K562 (cell line): ENCODE data around the gene SP2. TPM values are rescaled to one million over a fixed set of nuclear protein-coding genes. Genes with fewer than 3 reads are reported as not detected.

Experiments used
- ATAC-seq: fragments of 200-7000 bp; cut with Tn5 transposase; 3 replicates; pipeline ENCODE4 v1.9.1; 2020; ENCODE audit warnings: moderate library complexity
- BruUV-seq: library from RNA; stranded (reverse); fragments of 400-500 nt; replicated peaks from 2 replicates; lab custom pipeline; 2021; lab: Mats Ljungman, UMichigan
- CTCF ChIA-PET: fragments of 300-600 bp; formaldehyde crosslinking; extraction: SDS; loops from one replicate; lab custom pipeline; 2021; ENCODE audit warnings: low intra/inter-chr PET ratio; lab: Yijun Ruan, JAX
- POLR2A ChIA-PET: fragments of 300-600, 350-650 bp; sonication (Branson Sonifier 250); formaldehyde crosslinking; extraction: SDS; loops from one replicate; lab custom pipeline; 2021; ENCODE audit warnings: antibody characterized with exemption, inconsistent platforms; lab: Yijun Ruan, JAX
- DNase-seq, 4 experiments: peaks; one replicate each; pipeline versions ENCODE4 v3.0.0 to v3.0.0-alpha.2; 2011 to 2018; ENCODE audit warnings: low spot score in 3 of 4, mixed read lengths in 3 of 4; ENCODE audit errors: extremely low read depth in 1 of 4
- FAIRE-seq: peaks from 2 replicates; lab custom pipeline; 2011; peaks lifted over from hg19 to GRCh38; lab: Jason Lieb, UNC
- H2AFZ ChIP-seq: 2 replicates; pipeline ENCODE4 v1.6.0; 2011; ENCODE audit warnings: low read depth, low read length, control low read depth, inconsistent platforms
- H3K27ac ChIP-seq: fragments of 200-600 bp; 3 replicates; pipeline ENCODE4 v1.8.0; 2011; ENCODE audit warnings: low read depth, mild to moderate bottlenecking, control low read depth, inconsistent platforms, low read length, moderate library complexity, mixed read lengths; ENCODE audit errors: extremely low read depth
- H3K27me3 ChIP-seq, 2 experiments: fragments of 300-600 bp in 1 of 2; 2 replicates in 1 of 2; 3 replicates in 1 of 2; pipeline versions ENCODE4 v1.6.0 to v1.8.0; 2011; ENCODE audit warnings: inconsistent platforms in 2 of 2, low read length in 2 of 2, mild to moderate bottlenecking in 1 of 2, mixed read lengths in 1 of 2, moderate library complexity in 1 of 2; ENCODE audit not compliant: control insufficient read depth in 2 of 2, insufficient read depth in 2 of 2
- H3K36me3 ChIP-seq: fragments of 300-600 bp; 3 replicates; pipeline ENCODE4 v1.8.0; 2011; ENCODE audit warnings: mild to moderate bottlenecking, low read length, inconsistent platforms; ENCODE audit not compliant: control insufficient read depth, insufficient read depth
- H3K4me1 ChIP-seq, 2 experiments: fragments of 200-600 bp in 1 of 2; replicated peaks in 1 of 2; 2 replicates in 1 of 2; 3 replicates in 1 of 2; pipeline versions ENCODE4 v1.5.1 to v1.8.0; 2011; ENCODE audit warnings: inconsistent platforms in 2 of 2, low read length in 2 of 2, mild to moderate bottlenecking in 1 of 2, mixed read lengths in 1 of 2, moderate library complexity in 1 of 2; ENCODE audit not compliant: control insufficient read depth in 2 of 2, insufficient read depth in 2 of 2
- H3K4me2 ChIP-seq: 2 replicates; pipeline ENCODE4 v1.6.1; 2011; ENCODE audit warnings: low read length, control low read depth, inconsistent platforms, mixed read lengths; ENCODE audit not compliant: insufficient read depth
- H3K4me3 ChIP-seq: fragments of 200-600 bp; sonication (generic), shearing (Covaris generic); 2 replicates; pipeline ENCODE4 v1.5.1; 2016; ENCODE audit warnings: control low read depth, inconsistent platforms
- H3K79me2 ChIP-seq: fragments of 200-600 bp; 3 replicates; pipeline ENCODE4 v1.8.0; 2011; ENCODE audit warnings: low read length, inconsistent platforms; ENCODE audit not compliant: control insufficient read depth, insufficient read depth
- H3K9ac ChIP-seq, 2 experiments: 2 replicates each; pipeline versions ENCODE4 v1.6.0 to v1.6.1; 2011; ENCODE audit warnings: low read depth in 2 of 2, low read length in 2 of 2, control low read depth in 1 of 2, inconsistent platforms in 1 of 2, mild to moderate bottlenecking in 1 of 2, mixed read lengths in 1 of 2; ENCODE audit not compliant: insufficient read depth in 1 of 2
- H3K9me1 ChIP-seq: one replicate; pipeline ENCODE4 v1.6.0; 2011; ENCODE audit warnings: inconsistent platforms, mild to moderate bottlenecking, low read length, moderate library complexity; ENCODE audit not compliant: control insufficient read depth, insufficient read depth
- H3K9me3 ChIP-seq: replicated peaks from 2 replicates; pipeline ENCODE4 v1.5.1; 2011; ENCODE audit warnings: low read depth, low read length, inconsistent platforms; ENCODE audit not compliant: control insufficient read depth, insufficient read depth
- H4K20me1 ChIP-seq: replicated peaks from 2 replicates; pipeline ENCODE4 v1.6.1; 2011; ENCODE audit warnings: low read length, inconsistent platforms, mixed read lengths; ENCODE audit not compliant: control insufficient read depth, insufficient read depth
- FOXM1 ChIP-seq, 2 experiments: fragments of 450-650 bp in 1 of 2; sonication (generic) in 1 of 2; formaldehyde crosslinking in 1 of 2; IDR thresholded peaks; 2 replicates each; pipeline versions ENCODE4 v1.6.1 to v1.9.0; 2017 to 2022; ENCODE audit warnings: low read depth in 2 of 2, mild to moderate bottlenecking in 2 of 2, missing genetic modification reagents in 1 of 2, moderate library complexity in 1 of 2
- MYBL2 ChIP-seq, 2 experiments: fragments of 450-650 bp in 1 of 2; sonication (generic) in 1 of 2; formaldehyde crosslinking in 1 of 2; IDR thresholded peaks; 2 replicates each; pipeline versions ENCODE4 v1.6.1 to v1.8.1; 2017 to 2022; ENCODE audit warnings: borderline replicate concordance in 1 of 2, inconsistent platforms in 1 of 2, low read depth in 1 of 2, mild to moderate bottlenecking in 1 of 2, missing genetic modification reagents in 1 of 2, moderate library complexity in 1 of 2
- PBX2 ChIP-seq, 2 experiments: IDR thresholded peaks in 1 of 2; conservative IDR thresholded peaks in 1 of 2; 2 replicates each; pipeline ENCODE4 v1.6.1; 2016; ENCODE audit warnings: low read depth in 2 of 2, mild to moderate bottlenecking in 1 of 2, missing compliant biosample characterization in 1 of 2, missing genetic modification characterization in 1 of 2, moderate library complexity in 1 of 2
- RERE ChIP-seq: sonication (generic); formaldehyde crosslinking; IDR thresholded peaks from 2 replicates; pipeline ENCODE4 v1.8.0; 2023; ENCODE audit warnings: missing genetic modification reagents, mild to moderate bottlenecking, borderline replicate concordance
- SMARCA4 ChIP-seq: fragments of 450-650 bp; IDR thresholded peaks from 2 replicates; pipeline ENCODE4 v1.6.1; 2016
- ZNF639 ChIP-seq, 2 experiments: fragments of 200-800 bp in 1 of 2; sonication (Bioruptor generic) in 1 of 2; sonication (generic) in 1 of 2; formaldehyde crosslinking in 1 of 2; IDR thresholded peaks in 1 of 2; conservative IDR thresholded peaks in 1 of 2; 2 replicates each; pipeline versions ENCODE4 v1.5.0 to v1.6.1; 2016 to 2020; ENCODE audit warnings: missing compliant biosample characterization in 1 of 2, missing genetic modification characterization in 1 of 2, missing genetic modification reagents in 1 of 2
- WGBS: fragments of 100-300 bp; shearing (Covaris generic); methylation state at CpG from one replicate; pipeline ENCODE4 v1.1.6; 2016; ENCODE audit warnings: low coverage, mixed read lengths; ENCODE audit not compliant: insufficient coverage; ENCODE audit errors: missing lambda C conversion rate; 5-methylcytosine and 5-hydroxymethylcytosine counted together
- in situ Hi-C: fragments of 300-500 bp; cut with MboI; formaldehyde crosslinking; loops from 4 replicates; pipeline ENCODE4 v1.15.0; 2018; ENCODE audit warnings: inconsistent platforms, mixed read lengths
- intact Hi-C: fragments of 100-400 bp; cut with micrococcal nuclease; formaldehyde crosslinking; loops from 2 replicates; pipeline ENCODE4 v1.14.2; 2022
- polyA plus RNA-seq, 8 experiments: library from polyadenylated mRNA; depleted of rRNA in 4 of 8; stranded (reverse) in 5 of 8; unstranded in 3 of 8; fragments of >200 nt; fragmentation: Nextera tagmentation in 2 of 8; fragmentation: Illumina TruSeq in 1 of 8; extraction: Ambion mirVana in 2 of 8; extraction: Trizol in 1 of 8; gene quantifications; 2 replicates each; pipeline versions ENCODE4 v1.2.1 to v1.2.3, GENCODE V29; 2011 to 2014; ENCODE audit warnings: inconsistent platforms in 1 of 8, missing spikeins in 1 of 8
- total RNA-seq, 7 experiments: library from RNA; depleted of rRNA in 6 of 7; stranded (reverse); fragments of >200 nt in 6 of 7; fragmentation: Illumina TruSeq in 2 of 7; extraction: Trizol in 2 of 7; gene quantifications; 2 replicates each; pipeline versions ENCODE4 v1.2.1 to v1.2.3, GENCODE V29; 2011 to 2021; ENCODE audit warnings: low replicate concordance in 1 of 7

SP2 gene
- total and polyA plus RNA-seq, 9 of the 15 experiments (the other 6 are each of a cell fraction or from before 2014, with no cell fraction given), result 0.77 to 22.3 (median 2.3) TPM

- TF ChIP-seq ZNF639 (CRISPR knock-in tag; conservative IDR thresholded peaks at IDR 0.05 in 1 of 2, IDR thresholded peaks at IDR 0.05 in 1 of 2) (no peak), FOXM1 (IDR thresholded peaks at IDR 0.05; ENCODE audit: low read depth) (no peak), FOXM1 (CRISPR knock-in tag; IDR thresholded peaks at IDR 0.05; ENCODE audit: low read depth) (no peak)
Observed at GRCh38 chr17:47905221-47905733, 9.2 kb downstream of the SP2 start (continued).

- H3K36me3 ChIP-seq, result peaks cover 5% of the 10 kb centered on the region; the same call in 2 of the 3 replicates
- H3K27ac ChIP-seq, result no peak overlapping the region
- no peak for DNase-seq
- H4K20me1 ChIP-seq, result peaks cover 5% of the 10 kb centered on the region
- H3K4me2 ChIP-seq, result no peak overlapping the region
- intact Hi-C loops (no loop called here), in situ Hi-C loops (no loop called here)
- ChIA-PET CTCF (no interaction called here), POLR2A (interaction anchor here (0.6 to 2.4 kb wide), 4 partner anchors 8 to 281 kb away, joined by 3 to 11 read pairs (median 4); partner anchors contain the start of gene SP2)
- H3K79me2 ChIP-seq, result peaks cover 4% of the 10 kb centered on the region; the same call in 2 of the 3 replicates
- H3K9ac ChIP-seq, result no peak overlapping the region
- WGBS, result 71% methylated on average over 3 of the region's 3 CpGs
- no peaks in the 10 kb centered on the region for H3K9me1 ChIP-seq
- H3K27me3 ChIP-seq, result no peaks in the 10 kb centered on the region
- no peak for FAIRE-seq
- H3K4me1 ChIP-seq, result peaks cover 11 to 14% of the 10 kb centered on the region in 2 experiments
- ATAC-seq, result no peak
- H3K9me3 ChIP-seq, result no peaks in the 10 kb centered on the region
- H3K4me3 ChIP-seq, result no peak overlapping the region
- no peak overlapping the region for H2AFZ ChIP-seq
- no TSS peak for BruUV-seq
- TF ChIP-seq RERE (CRISPR knock-in tag) (no peak), MYBL2 (IDR thresholded peaks at IDR 0.05; ENCODE audit: low read depth) (no peak), MYBL2 (CRISPR knock-in tag; IDR thresholded peaks at IDR 0.05; ENCODE audit: borderline replicate concordance) (no peak), PBX2 (CRISPR knock-in tag; IDR thresholded peaks at IDR 0.05; ENCODE audit: low read depth) (no peak), PBX2 (tag; conservative IDR thresholded peaks at IDR 0.05; ENCODE audit: low read depth) (no peak), SMARCA4 (no peak)
Observed at GRCh38 chr17:47906443-47906842, 10.4 kb downstream of the SP2 start.
